Neural crest cell (in vitro differentiated cells): ENCODE data around the gene ITGAE. TPM values are rescaled to one million over a fixed set of nuclear protein-coding genes. Genes with fewer than 3 reads are reported as not detected.
"Not testable (repeated sequence)": the region's sequence is repeated elsewhere in the genome, so short reads cannot be mapped to it uniquely, and the experiment has no call there.

ENCODE experiments used
- DNase-seq: peaks from one replicate; pipeline ENCODE4 v3.0.0; 2021; ENCODE audit warnings: low read depth, mixed read lengths, low spot score
- H3K27ac Mint-ChIP-seq: one replicate; pipeline ENCODE4 v1.8.0; 2021; ENCODE audit warnings: mild to moderate bottlenecking, mixed read lengths; ENCODE audit not compliant: unreplicated experiment
- H3K27me3 Mint-ChIP-seq: 2 replicates; pipeline ENCODE4 v1.8.0; 2021; ENCODE audit warnings: low read depth, mild to moderate bottlenecking, mixed read lengths
- H3K36me3 Mint-ChIP-seq: 2 replicates; pipeline ENCODE4 v1.8.0; 2021; ENCODE audit warnings: low read depth, mild to moderate bottlenecking, mixed read lengths
- H3K4me1 Mint-ChIP-seq: 2 replicates; pipeline ENCODE4 v1.8.0; 2021; ENCODE audit warnings: mixed read lengths
- H3K4me3 Mint-ChIP-seq: one replicate; pipeline ENCODE4 v1.8.0; 2021; ENCODE audit warnings: mild to moderate bottlenecking, mixed read lengths
- H3K9me3 Mint-ChIP-seq: 2 replicates; pipeline ENCODE4 v1.8.0; 2021; ENCODE audit warnings: mixed read lengths
- total RNA-seq: library from RNA; stranded (reverse); gene quantifications from 2 replicates; pipeline ENCODE4 v1.2.1, GENCODE V29; 2021
- TF ChIP-seq, protein P1 (sequence below): fragments of 200-600 bp; sonication (generic); conservative IDR thresholded peaks from 2 replicates; pipeline ENCODE4 v1.5.0; 2021; ENCODE audit warnings: antibody characterized with exemption, mild to moderate bottlenecking

The ITGAE gene
- total RNA-seq, 1 donor from 2014 or later, result 43.1 TPM

- Mint-ChIP-seq H3K4me3 (no peak overlapping the region), H3K9me3 (no peaks in the 10 kb centered on the region), H3K27me3 (no peaks in the 10 kb centered on the region)
Measured at GRCh38 chr17:3708366-3708765, 92.6 kb downstream of the ITGAE start.

DNA sequence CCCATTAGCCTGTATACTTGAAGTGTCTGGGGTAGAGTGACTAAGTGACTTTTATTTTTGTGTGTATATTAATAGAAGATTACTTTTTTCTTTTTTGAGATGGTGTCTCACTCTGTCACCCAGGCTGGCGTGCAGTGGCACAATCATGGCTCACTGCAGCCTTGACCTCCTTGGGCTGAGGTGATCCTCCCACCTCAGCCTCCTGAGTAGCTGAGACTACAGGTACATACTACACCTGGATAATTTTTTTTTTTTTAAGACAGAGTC is 95.3 kb downstream of the ITGAE start:
- not testable (repeated sequence) for H3K36me3 Mint-ChIP-seq, DNase-seq, H3K4me1 Mint-ChIP-seq, H3K27ac Mint-ChIP-seq, H3K27me3 Mint-ChIP-seq, H3K4me3 Mint-ChIP-seq, H3K9me3 Mint-ChIP-seq

More at GRCh38 chr17:3708366-3708765, 92.6 kb downstream of the ITGAE start:
- no peaks in the 10 kb centered on the region for H3K4me1 Mint-ChIP-seq
- peaks cover 6% of the 10 kb centered on the region for H3K36me3 Mint-ChIP-seq
- TF ChIP-seq, protein P1, sequence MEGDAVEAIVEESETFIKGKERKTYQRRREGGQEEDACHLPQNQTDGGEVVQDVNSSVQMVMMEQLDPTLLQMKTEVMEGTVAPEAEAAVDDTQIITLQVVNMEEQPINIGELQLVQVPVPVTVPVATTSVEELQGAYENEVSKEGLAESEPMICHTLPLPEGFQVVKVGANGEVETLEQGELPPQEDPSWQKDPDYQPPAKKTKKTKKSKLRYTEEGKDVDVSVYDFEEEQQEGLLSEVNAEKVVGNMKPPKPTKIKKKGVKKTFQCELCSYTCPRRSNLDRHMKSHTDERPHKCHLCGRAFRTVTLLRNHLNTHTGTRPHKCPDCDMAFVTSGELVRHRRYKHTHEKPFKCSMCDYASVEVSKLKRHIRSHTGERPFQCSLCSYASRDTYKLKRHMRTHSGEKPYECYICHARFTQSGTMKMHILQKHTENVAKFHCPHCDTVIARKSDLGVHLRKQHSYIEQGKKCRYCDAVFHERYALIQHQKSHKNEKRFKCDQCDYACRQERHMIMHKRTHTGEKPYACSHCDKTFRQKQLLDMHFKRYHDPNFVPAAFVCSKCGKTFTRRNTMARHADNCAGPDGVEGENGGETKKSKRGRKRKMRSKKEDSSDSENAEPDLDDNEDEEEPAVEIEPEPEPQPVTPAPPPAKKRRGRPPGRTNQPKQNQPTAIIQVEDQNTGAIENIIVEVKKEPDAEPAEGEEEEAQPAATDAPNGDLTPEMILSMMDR, result no peak
- no peak for DNase-seq
- H3K27ac Mint-ChIP-seq, result no peak overlapping the region

DNA sequence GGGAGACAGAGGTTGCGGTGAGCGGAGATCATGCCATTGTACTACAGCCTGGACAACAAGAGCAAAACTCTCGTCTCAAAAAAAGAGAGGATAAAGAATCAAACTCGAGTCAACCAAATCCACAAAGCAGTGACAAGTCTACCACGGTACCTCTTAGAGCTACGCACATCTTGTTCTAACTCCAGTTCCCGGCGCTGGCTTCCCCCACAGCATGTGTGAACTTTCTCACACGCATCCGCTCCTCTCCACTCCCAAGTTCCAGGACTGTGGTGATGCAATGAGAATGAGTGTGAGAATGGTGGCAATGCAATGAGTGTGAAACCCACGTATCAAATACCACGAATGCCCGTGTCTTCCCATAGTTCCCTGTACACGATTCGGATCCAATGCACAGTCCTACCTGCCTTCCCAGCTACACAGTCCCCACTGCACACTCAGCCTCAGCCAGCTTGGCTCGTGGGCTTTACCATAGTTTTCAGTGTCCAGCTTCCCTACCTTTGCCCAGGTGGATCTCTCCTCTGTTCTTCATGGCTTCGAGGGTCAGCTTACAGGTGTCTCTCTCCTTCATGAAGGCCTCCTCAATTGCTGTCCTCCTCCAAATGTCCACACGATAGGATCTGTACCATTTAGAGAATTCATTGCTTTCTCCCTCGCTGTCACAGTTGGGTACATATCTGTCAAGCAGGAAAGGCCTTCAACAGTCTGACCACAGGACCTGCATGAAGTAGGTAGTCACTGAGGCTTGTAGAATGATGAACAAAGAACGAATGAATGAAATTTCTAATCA is 95.9 kb downstream of the ITGAE start:
- no peak overlapping the region for H3K4me3 Mint-ChIP-seq
- no peak overlapping the region for H3K27ac Mint-ChIP-seq
- DNase-seq, result no peak
- H3K9me3 Mint-ChIP-seq, result peaks cover 2% of the 10 kb centered on the region
- peaks cover 4% of the 10 kb centered on the region for H3K36me3 Mint-ChIP-seq
- H3K4me1 Mint-ChIP-seq, result no peaks in the 10 kb centered on the region
- no peaks in the 10 kb centered on the region for H3K27me3 Mint-ChIP-seq
- TF ChIP-seq, protein P1, result no peak

DNA sequence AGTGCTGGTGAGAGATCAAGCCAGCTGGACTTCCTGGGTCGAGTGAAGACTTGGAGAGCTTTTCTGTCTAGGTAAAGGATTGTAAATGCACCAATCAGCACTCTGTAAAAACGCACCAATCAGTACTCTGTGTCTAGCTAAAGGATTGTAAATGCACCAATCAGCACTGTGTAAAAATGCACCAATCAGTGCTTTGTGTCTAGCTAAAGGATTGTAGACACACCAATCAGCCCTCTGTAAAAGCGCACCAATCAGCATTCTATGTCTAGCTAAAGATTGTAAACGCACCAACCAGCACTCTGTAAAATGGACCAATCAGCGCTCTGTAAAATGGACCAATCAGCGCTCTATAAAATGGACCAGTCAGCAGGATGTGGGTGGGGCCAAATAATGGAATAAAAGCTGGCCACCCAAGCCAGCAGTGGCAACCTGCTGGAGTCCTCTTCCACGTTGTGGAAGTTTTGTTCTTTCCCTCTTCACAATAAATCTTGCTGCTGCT is 98.9 kb downstream of the ITGAE start:
- not testable (repeated sequence) for H3K27ac Mint-ChIP-seq, H3K4me1 Mint-ChIP-seq, H3K4me3 Mint-ChIP-seq, H3K36me3 Mint-ChIP-seq, DNase-seq, H3K9me3 Mint-ChIP-seq
- H3K27me3 Mint-ChIP-seq, result peaks cover 21% of the 10 kb centered on the region

GRCh38 chr17:3699951-3700350 is 101.0 kb downstream of the ITGAE start:
- no peak overlapping the region for H3K27ac Mint-ChIP-seq
- no peak for DNase-seq
- peaks cover 2% of the 10 kb centered on the region for H3K9me3 Mint-ChIP-seq
- H3K27me3 Mint-ChIP-seq, result peaks cover 41% of the 10 kb centered on the region
- TF ChIP-seq, protein P1, result no peak
- H3K36me3 Mint-ChIP-seq, result peaks cover 4% of the 10 kb centered on the region
- no peaks in the 10 kb centered on the region for H3K4me1 Mint-ChIP-seq
- no peak overlapping the region for H3K4me3 Mint-ChIP-seq

GRCh38 chr17:3698139-3698538 is 102.8 kb downstream of the ITGAE start:
- Mint-ChIP-seq H3K36me3 (peaks cover 4% of the 10 kb centered on the region), H3K27me3 (peaks cover 57% of the 10 kb centered on the region)

More at GRCh38 chr17:3698139-3698538, 102.8 kb downstream of the ITGAE start:
- Mint-ChIP-seq H3K9me3 (peaks cover 2% of the 10 kb centered on the region), H3K4me3 (no peak overlapping the region), H3K27ac (no peak overlapping the region), H3K4me1 (peaks cover 4% of the 10 kb centered on the region)
- TF ChIP-seq, protein P1, result no peak
- no peak for DNase-seq
